Stimulated activated CD4-positive, alpha-beta T cell treated with anti-CD3 and anti-CD28 coated beads, Interleukin-1b, Interleukin-23, amount 100 ng/mL, for 24 hours (primary cell): Measurements from ENCODE around the gene KDM5B.

Source experiments
- DNase-seq, 4 experiments: peaks; one replicate each; pipeline ENCODE4 v3.0.0-alpha.2; 2020; ENCODE audit warnings: low read depth in 4 of 4, low spot score in 1 of 4

Gene KDM5B

DNA sequence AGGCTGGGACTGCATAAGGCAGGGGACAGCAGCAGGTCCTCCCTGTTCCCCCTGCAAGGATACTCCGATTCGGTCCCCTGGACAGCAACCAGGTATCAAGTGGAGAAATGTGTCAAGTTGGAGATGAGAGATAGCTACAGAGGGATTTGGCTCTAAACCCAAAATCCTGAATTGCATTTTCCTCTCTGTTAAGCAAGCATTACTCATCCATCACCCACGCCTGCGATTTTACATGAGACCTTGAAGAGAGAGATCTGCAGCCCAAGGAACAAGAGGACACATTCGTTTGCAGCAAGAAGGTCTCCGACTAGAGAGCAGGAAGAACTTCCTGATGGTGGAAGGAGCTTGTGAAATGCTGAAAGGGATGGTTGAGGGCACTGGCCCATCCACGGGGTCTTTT, 119.8 kb downstream of the KDM5B start:
- DNase-seq = no peak

DNA sequence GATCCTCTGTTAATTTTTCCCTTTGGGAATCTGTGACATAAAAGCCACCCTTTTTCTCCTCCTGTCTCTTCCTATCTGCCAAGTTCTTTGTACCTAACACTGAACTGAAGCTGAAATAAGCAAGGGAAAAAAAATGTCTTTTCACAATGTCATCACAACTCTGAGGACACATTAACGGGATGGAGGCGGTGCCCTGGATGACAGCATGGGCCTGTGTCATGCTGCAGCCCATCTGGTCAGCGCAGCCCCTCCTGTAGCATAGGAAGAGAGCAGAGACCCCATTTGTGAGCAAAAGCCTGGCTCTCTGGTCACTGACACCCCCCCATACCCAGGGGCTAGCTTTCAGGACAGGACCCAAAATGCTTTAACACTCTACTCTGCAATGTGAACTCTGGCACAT, 120.4 kb downstream of the KDM5B start:
- DNase-seq = no peak

DNA sequence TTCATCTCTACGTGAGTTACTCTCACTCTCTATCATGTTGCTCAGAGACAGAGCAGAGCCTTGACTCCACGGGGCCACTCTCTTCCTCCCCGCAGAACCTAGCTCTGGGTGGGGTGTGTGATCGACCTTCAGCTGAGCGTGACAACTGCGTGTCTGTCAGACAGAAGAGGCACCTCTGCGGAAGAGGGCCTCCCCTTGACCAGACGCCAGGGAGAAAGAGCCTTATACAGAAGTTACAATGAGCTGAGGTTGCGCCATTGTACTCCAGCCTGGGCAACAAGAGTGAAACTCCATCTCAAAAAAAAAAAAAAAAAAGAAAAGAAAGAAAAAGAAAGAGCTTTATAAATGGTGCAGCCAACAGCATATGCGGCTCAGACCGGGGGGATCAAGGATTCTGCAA, 120.9 kb downstream of the KDM5B start:
- no peak for DNase-seq

DNA sequence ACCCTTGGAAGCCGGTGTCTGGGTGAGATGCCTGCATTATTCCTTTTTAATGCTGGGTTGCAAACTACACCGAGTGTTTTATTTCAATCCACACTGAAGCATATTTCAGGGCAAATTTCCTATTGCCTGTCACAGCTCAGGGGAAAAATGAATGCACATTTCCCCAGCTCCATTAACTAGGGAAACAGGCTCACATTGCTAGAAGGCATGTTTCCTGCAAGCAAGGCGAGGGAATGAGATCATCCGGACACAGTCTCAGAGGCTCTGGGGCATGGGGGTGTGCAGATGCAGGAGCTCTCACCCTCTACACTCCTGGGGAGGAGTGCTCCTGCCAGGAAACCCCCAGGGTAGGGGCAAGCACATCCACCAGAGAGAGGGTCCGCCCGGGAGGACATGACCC, 122.6 kb downstream of the KDM5B start:
- DNase-seq = no peak

DNA sequence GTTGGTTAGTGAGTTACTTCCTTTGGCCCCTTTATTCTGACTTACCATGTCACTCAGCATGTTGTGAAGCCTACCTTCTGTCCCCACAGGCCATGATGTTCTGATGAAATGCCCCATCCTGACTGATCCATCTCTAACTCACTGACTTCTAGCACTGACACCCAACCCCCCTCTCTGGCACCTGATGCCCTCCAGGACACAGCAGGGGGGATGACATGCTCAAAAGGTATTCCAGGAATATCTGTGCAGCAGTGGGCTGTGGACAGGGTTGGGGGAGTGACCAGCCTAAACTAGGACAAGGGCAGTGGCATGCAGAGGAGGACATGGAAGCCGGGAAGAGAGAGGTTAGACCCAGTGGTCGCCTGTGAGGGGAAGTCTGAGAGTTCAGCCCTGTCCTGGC, 123.5 kb downstream of the KDM5B start:
- no peak for DNase-seq

DNA sequence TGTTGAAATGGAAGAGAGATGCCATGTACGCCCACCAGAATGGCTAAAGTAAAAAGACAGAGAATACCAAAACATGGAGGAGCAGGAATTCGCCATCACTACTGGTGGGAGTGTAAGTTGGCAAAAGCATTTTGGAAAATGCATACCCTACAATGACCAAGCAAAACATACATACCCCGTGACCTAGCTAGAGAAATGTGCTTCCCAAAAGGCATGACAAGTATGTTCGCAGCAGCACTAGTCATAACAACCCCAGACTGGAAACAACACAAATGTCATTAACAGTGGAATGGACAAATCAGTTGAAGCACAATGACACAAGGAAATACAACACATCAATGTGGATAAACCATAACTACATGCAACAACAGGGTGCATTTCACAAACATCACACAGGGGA, 125.2 kb downstream of the KDM5B start:
- DNase-seq = no peak

DNA sequence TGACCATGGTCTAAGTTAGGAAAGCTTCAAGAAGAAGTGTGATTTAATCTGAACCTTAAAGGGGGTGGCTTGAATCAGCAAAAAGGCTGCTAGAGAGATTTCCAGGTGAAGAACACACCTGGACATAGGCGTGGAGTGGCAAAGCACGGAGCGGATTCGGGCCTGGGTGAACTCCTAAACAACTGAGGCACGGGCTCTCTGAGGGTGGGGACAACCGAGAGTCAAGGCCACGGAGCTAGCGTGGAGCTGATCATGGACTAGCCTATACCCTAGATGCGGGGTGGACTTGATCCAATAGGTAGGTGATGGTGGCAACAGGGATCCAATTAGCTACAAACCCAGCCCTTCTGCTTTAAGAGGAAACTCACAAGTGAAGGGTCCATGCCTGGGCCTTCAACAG, 125.7 kb downstream of the KDM5B start:
- no peak for DNase-seq

DNA sequence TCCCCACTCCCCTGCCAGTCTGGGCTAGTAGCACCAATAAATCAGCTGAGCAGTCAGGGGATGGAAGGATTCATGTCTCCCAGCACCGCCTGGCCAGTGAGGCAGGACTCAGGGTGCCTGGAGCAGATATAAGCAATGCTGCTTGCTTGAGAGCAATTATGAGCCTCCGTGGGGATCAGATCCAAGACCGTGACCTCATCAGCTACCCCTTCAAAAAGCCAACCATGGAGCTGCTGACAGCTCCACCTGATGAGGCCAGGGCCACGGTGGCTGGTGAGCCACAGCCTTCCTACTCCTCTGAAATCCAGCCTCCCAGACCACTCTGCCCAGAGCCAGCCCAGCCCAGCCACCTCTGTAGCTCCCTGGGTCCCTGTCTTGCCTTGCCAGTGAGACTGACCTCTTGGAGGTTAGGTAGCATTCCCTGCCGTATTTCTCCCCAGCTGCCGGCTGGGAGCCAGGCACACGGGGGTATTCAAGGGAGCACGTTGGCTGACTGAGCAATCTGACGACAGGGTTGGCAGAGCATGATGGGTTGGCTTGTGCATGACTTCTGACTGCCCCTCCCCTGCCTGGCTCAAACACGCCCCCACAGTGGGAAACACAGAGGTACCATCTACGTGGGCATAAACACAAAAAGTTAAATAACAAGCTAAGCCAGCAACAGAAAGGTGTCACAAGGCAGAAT, 126.3 kb downstream of the KDM5B start:
- no peak for DNase-seq

DNA sequence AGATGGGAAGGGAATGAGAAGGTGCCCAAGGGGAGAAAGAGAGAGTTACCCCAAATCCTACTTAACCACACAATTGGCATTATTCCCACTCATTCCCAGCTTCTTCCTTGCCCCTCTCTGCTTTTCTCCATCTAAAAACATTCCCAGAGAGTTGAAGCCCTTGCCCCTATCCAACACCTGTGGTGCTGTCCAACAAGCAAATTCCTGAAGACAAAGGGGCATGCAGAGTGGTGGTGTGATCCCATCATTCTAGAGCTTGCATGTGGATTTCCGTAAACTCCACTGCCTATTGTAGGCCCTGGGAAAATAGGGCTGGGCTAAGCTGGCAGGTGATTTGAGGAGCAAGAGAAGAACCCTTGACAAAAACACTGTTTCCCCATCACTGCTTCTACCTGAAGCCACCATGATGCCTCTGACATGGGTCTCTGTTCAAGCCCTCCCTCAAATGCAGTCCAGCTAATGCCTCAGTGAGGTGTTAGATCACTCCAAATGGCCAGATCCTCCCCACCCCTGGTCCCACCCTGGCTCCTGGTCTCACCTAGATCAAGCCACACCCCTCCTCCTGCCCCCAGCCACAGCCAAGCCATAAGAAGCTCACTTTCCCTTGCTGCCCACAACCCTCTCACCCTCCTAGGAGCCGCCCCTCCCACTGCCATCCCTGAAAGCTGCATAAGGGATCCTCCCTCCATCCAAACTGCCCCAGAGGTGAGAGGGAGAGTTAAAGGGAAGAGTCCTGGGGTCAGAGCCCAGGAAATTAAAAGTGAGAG, 127.5 kb downstream of the KDM5B start:
- no peak for DNase-seq

DNA sequence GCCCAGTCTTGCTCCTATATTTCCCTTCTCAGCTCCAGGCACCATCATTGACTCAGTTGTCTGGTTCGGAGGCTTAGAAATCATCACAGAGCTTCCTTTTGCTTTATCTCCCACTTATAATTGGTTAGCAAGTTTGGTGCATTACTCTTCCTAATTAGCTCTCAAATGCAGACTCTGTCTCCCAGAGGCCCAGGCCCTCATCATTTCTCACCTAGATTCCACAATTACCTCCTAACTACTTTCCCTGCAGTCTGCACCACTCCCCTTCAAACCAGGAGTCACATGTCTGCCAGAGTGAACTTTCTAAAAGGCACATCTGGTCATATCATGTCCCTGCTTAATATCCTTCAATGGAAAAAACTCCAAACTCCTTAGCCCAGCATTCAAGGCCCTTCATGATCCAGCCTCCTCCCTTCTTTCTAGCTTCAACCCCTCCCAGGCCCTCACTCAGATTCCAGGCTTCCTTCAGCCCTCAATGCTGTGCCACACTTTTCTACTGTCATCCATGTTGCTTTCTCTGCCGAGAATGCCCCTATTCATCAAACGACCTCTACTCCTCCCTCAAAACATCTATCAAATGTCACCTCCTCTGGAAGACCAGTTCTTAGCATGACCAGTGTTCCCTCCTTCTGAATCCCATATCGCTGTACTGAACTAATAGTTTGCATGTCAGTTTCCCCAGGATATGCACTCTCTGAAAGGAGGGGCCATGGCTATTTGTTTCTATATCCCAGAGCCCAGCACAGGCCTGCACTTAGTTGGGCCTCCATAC, 128.6 kb downstream of the KDM5B start:
- DNase-seq = no peak

DNA sequence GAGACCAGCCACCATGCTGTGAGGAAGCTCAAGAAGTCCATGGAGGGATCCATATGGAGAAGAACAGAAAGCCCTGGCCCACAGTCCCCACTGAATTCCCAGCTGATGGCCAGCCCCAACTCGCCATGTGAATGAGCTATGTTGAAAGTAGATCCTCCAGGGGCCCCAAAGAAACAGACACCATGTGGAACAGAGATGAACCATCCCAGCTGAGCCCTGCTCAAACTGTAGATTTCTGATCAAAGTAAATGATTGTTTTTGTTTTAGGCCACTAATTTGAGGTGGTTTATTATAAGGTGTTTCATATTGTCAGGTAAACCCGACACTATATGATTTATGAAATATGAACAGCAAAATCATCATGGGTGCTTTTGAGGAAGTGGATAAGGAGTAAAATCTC, 130.8 kb downstream of the KDM5B start:
- DNase-seq = no peak
